Measurements from ENCODE around the gene CCL28.

DNA sequence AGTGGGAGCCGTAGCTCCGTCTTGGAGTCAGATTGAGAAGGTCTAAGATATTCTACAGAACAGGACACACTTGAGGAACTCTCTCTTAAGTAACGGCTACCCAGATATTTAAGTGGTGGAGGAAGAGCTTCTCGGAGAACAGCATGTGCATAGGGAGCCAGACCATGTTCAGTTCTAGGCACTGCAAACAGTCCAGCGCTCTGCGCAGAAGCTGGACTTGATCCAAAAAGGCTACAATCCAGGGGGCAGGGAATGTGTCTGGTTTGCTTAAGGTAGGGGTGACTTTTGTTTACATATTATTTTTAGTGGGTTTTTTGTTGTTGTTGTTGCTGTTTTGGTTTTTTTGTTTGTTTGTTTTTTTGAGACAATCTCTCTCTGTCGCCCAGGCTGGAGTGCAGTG is 16.8 kb upstream of the CCL28 start:
- TF ChIP-seq, protein P1, sequence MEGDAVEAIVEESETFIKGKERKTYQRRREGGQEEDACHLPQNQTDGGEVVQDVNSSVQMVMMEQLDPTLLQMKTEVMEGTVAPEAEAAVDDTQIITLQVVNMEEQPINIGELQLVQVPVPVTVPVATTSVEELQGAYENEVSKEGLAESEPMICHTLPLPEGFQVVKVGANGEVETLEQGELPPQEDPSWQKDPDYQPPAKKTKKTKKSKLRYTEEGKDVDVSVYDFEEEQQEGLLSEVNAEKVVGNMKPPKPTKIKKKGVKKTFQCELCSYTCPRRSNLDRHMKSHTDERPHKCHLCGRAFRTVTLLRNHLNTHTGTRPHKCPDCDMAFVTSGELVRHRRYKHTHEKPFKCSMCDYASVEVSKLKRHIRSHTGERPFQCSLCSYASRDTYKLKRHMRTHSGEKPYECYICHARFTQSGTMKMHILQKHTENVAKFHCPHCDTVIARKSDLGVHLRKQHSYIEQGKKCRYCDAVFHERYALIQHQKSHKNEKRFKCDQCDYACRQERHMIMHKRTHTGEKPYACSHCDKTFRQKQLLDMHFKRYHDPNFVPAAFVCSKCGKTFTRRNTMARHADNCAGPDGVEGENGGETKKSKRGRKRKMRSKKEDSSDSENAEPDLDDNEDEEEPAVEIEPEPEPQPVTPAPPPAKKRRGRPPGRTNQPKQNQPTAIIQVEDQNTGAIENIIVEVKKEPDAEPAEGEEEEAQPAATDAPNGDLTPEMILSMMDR (IDR thresholded peaks at IDR 0.05): no peak
- TF ChIP-seq POLR2A (IDR thresholded peaks at IDR 0.05): no peak
